WTC11 (cell line): ENCODE data around the gene OSTM1.

Experiments used
- ATF3 ChIP-seq: sonication (generic); formaldehyde crosslinking; conservative IDR thresholded peaks from 2 replicates; pipeline ENCODE4 v1.8.1; 2022; ENCODE audit warnings: mild to moderate bottlenecking, missing genetic modification reagents
- CBFB ChIP-seq: sonication (generic); formaldehyde crosslinking; IDR thresholded peaks from 2 replicates; pipeline ENCODE4 v1.8.1; 2022; ENCODE audit warnings: mild to moderate bottlenecking, low read depth, missing genetic modification reagents
- CREB1 ChIP-seq: sonication (generic); formaldehyde crosslinking; IDR thresholded peaks from 2 replicates; pipeline ENCODE4 v1.8.0; 2023; ENCODE audit warnings: mild to moderate bottlenecking, missing genetic modification reagents
- CTCF ChIP-seq: fragments of 200-600 bp; IDR thresholded peaks from 2 replicates; pipeline ENCODE4 v1.8.0; 2022; ENCODE audit warnings: antibody characterized with exemption
- NR3C1 ChIP-seq: sonication (generic); formaldehyde crosslinking; conservative IDR thresholded peaks from 2 replicates; pipeline ENCODE4 v1.8.1; 2023; ENCODE audit warnings: low read depth, mild to moderate bottlenecking, missing genetic modification reagents
- SMAD4 ChIP-seq: sonication (generic); formaldehyde crosslinking; IDR thresholded peaks from 2 replicates; pipeline ENCODE4 v1.8.0; 2022; ENCODE audit warnings: mild to moderate bottlenecking, missing genetic modification reagents
- SP1 ChIP-seq: sonication (generic); formaldehyde crosslinking; conservative IDR thresholded peaks from 2 replicates; pipeline ENCODE4 v1.8.1; 2022; ENCODE audit warnings: missing genetic modification reagents
- ZBTB43 ChIP-seq: sonication (generic); formaldehyde crosslinking; IDR thresholded peaks from 2 replicates; pipeline ENCODE4 v1.8.1; 2023; ENCODE audit warnings: mild to moderate bottlenecking, missing genetic modification reagents
- TF ChIP-seq, protein P1 (sequence below): sonication (generic); formaldehyde crosslinking; IDR thresholded peaks from 2 replicates; pipeline ENCODE4 v1.8.0; 2022; ENCODE audit warnings: mild to moderate bottlenecking, missing genetic modification reagents

DNA sequence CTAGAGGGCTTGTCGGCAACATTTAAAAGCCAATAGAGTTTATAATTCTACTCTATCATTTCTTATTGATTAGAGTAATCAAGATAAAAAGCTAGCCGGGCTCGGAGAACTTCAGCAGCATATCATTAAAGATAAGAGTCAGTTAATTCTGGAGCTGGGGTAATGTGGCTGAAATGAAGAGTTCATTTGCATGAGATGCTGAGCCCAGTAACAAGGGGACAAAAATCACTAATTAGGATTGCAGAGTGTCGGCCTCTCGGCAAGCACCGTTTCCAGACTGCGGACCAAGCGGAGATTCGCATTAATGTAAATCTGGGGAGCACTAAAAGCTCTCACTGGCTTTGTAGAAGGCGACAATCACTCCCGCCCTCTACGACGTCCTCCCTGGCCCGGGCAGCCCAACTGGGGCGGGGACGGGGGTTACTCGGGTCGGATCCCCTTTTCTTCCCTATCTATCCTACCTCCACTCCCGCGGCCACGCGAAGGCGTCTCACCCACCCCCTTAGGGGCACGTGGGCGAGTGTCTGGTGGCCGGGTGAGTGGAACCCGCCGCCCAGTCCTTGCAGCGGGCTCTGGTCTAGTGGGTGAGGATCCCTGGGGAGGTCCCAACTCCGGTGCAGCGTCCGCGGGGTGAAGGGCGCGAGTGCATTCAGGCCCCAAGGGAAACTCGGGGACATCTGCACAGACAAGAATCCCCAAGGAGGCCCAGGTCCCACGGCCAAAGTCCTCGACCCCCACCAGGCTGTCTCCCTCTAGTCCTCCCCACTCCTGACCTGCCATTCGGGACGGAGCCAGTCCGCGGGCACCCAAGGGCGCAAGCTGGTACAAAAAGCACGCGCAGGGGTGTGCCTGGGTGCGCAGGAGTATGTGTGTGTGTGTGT is 42.2 kb upstream of the OSTM1 start:
- TF ChIP-seq CREB1 = no peak
- no peak for TF ChIP-seq ZBTB43 (CRISPR knock-in tag)
- TF ChIP-seq SMAD4 (CRISPR knock-in tag) = no peak
- TF ChIP-seq CTCF = no peak
- TF ChIP-seq, protein P1, sequence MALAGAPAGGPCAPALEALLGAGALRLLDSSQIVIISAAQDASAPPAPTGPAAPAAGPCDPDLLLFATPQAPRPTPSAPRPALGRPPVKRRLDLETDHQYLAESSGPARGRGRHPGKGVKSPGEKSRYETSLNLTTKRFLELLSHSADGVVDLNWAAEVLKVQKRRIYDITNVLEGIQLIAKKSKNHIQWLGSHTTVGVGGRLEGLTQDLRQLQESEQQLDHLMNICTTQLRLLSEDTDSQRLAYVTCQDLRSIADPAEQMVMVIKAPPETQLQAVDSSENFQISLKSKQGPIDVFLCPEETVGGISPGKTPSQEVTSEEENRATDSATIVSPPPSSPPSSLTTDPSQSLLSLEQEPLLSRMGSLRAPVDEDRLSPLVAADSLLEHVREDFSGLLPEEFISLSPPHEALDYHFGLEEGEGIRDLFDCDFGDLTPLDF (CRISPR knock-in tag) = no peak
- no peak for TF ChIP-seq SP1 (CRISPR knock-in tag)
- TF ChIP-seq ATF3 (CRISPR knock-in tag) = no peak
- no peak for TF ChIP-seq NR3C1 (CRISPR knock-in tag)
- TF ChIP-seq CBFB (CRISPR knock-in tag) = no peak
